ENCODE measurements around the gene FTSJ1. TPM values are rescaled to one million over a fixed set of nuclear protein-coding genes. Genes with fewer than 3 reads are reported as not detected.

FTSJ1 gene
- total and polyA plus RNA-seq, 4 donors = 13.3 to 21.8 (median 17.0) TPM

GRCh38 chrX:48467281-48467761, 8.7 kb upstream of the FTSJ1 start:
- Histone ChIP-seq H3K9me3 (ENCODE audit: control insufficient read depth in 4 of 4, low read length in 3 of 4) (no peaks in the 10 kb centered on the region), H3K4me1 (ENCODE audit: control insufficient read depth in 4 of 4, insufficient read depth in 4 of 4, low read length in 3 of 4) (no peaks in the 10 kb centered on the region), H3K27ac (ENCODE audit: low read depth in 1 of 2, low read length in 2 of 2) (no peak overlapping the region), H3K9ac (ENCODE audit: low read depth in 1 of 2, low read length in 2 of 2) (no peak overlapping the region), H3K36me3 (ENCODE audit: control insufficient read depth in 4 of 4, insufficient read depth in 3 of 4, low read depth in 1 of 4, low read length in 3 of 4) (no peaks in the 10 kb centered on the region), H3K27me3 (ENCODE audit: control insufficient read depth in 4 of 4, insufficient read depth in 4 of 4, low read length in 3 of 4) (peaks cover 0 to 7% (median 0%) of the 10 kb centered on the region in 4 donors), H3K4me3 (ENCODE audit: low read depth in 1 of 3, low read length in 3 of 3) (no peak overlapping the region)
- WGBS = 63% methylated on average over 10 of the region's 10 CpGs
- TF ChIP-seq RXRA (IDR thresholded peaks at IDR 0.05) (no peak), RAD21 (IDR thresholded peaks at IDR 0.05) (no peak), EGR1 (IDR thresholded peaks at IDR 0.05; ENCODE audit: low read depth in 2 of 2) (no peak), YY1 (IDR thresholded peaks at IDR 0.05) (no peak), FOXA2 (IDR thresholded peaks at IDR 0.05) (no peak), HNF4A (conservative IDR thresholded peaks at IDR 0.05) (no peak), REST (IDR thresholded peaks at IDR 0.05) (no peak)
- TF ChIP-seq, protein P1, sequence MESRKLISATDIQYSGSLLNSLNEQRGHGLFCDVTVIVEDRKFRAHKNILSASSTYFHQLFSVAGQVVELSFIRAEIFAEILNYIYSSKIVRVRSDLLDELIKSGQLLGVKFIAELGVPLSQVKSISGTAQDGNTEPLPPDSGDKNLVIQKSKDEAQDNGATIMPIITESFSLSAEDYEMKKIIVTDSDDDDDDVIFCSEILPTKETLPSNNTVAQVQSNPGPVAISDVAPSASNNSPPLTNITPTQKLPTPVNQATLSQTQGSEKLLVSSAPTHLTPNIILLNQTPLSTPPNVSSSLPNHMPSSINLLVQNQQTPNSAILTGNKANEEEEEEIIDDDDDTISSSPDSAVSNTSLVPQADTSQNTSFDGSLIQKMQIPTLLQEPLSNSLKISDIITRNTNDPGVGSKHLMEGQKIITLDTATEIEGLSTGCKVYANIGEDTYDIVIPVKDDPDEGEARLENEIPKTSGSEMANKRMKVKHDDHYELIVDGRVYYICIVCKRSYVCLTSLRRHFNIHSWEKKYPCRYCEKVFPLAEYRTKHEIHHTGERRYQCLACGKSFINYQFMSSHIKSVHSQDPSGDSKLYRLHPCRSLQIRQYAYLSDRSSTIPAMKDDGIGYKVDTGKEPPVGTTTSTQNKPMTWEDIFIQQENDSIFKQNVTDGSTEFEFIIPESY (IDR thresholded peaks at IDR 0.05) = no peak
- TF ChIP-seq, protein P2, sequence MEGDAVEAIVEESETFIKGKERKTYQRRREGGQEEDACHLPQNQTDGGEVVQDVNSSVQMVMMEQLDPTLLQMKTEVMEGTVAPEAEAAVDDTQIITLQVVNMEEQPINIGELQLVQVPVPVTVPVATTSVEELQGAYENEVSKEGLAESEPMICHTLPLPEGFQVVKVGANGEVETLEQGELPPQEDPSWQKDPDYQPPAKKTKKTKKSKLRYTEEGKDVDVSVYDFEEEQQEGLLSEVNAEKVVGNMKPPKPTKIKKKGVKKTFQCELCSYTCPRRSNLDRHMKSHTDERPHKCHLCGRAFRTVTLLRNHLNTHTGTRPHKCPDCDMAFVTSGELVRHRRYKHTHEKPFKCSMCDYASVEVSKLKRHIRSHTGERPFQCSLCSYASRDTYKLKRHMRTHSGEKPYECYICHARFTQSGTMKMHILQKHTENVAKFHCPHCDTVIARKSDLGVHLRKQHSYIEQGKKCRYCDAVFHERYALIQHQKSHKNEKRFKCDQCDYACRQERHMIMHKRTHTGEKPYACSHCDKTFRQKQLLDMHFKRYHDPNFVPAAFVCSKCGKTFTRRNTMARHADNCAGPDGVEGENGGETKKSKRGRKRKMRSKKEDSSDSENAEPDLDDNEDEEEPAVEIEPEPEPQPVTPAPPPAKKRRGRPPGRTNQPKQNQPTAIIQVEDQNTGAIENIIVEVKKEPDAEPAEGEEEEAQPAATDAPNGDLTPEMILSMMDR (IDR thresholded peaks at IDR 0.05; ENCODE audit: low read depth, low read length, missing input control) = no peak
- TF ChIP-seq, protein P3, sequence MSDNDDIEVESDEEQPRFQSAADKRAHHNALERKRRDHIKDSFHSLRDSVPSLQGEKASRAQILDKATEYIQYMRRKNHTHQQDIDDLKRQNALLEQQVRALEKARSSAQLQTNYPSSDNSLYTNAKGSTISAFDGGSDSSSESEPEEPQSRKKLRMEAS (IDR thresholded peaks at IDR 0.05) = no peak
- peak; percentile 36 for DNase-seq (ENCODE audit: low spot score)

GRCh38 chrX:48468247-48468671, 7.7 kb upstream of the FTSJ1 start:
- Histone ChIP-seq H3K36me3 (ENCODE audit: control insufficient read depth in 4 of 4, insufficient read depth in 3 of 4, low read depth in 1 of 4, low read length in 3 of 4) (no peaks in the 10 kb centered on the region), H3K27ac (ENCODE audit: low read depth in 1 of 2, low read length in 2 of 2) (no peak overlapping the region), H3K4me1 (ENCODE audit: control insufficient read depth in 4 of 4, insufficient read depth in 4 of 4, low read length in 3 of 4) (no peaks in the 10 kb centered on the region), H3K9ac (ENCODE audit: low read depth in 1 of 2, low read length in 2 of 2) (no peak overlapping the region), H3K9me3 (ENCODE audit: control insufficient read depth in 4 of 4, low read length in 3 of 4) (no peaks in the 10 kb centered on the region), H3K27me3 (ENCODE audit: control insufficient read depth in 4 of 4, insufficient read depth in 4 of 4, low read length in 3 of 4) (peaks cover 0 to 7% (median 0%) of the 10 kb centered on the region in 4 donors), H3K4me3 (ENCODE audit: low read depth in 1 of 3, low read length in 3 of 3) (peak overlapping the region in 1 of 3 donors; percentile 17)
- 4% methylated on average over 18 of the region's 18 CpGs for WGBS
- DNase-seq (ENCODE audit: low spot score) = peak; percentile 42
- TF ChIP-seq, protein P3 (IDR thresholded peaks at IDR 0.05) = no peak
- TF ChIP-seq SP1 (IDR thresholded peaks at IDR 0.05) (no peak), ATF3 (IDR thresholded peaks at IDR 0.05) (no peak), RAD21 (IDR thresholded peaks at IDR 0.05) (no peak), TAF1 (conservative IDR thresholded peaks at IDR 0.05) (no peak), GABPA (IDR thresholded peaks at IDR 0.05 in 1 of 2, conservative IDR thresholded peaks at IDR 0.05 in 1 of 2) (no peak), NR2F2 (IDR thresholded peaks at IDR 0.05) (no peak), REST (IDR thresholded peaks at IDR 0.05) (no peak), HNF4G (IDR thresholded peaks at IDR 0.05) (no peak), FOXA2 (IDR thresholded peaks at IDR 0.05) (no peak)
- TF ChIP-seq, protein P1 (IDR thresholded peaks at IDR 0.05) = no peak

All from liver (tissue), 9 donors.